GM18507 (cell line): ENCODE measurements around the gene NLN.
"Not testable (repeated sequence)": the region's sequence is repeated elsewhere in the genome, so short reads cannot be mapped to it uniquely, and the experiment has no call there.

ENCODE experiments used
- DNase-seq: peaks from one replicate; pipeline ENCODE4 v3.0.0; 2011; ENCODE audit warnings: low read depth; ENCODE audit not compliant: insufficient read length; ENCODE audit errors: extremely low spot score
- FAIRE-seq: peaks from 2 replicates; lab custom pipeline; 2011; peaks lifted over from hg19 to GRCh38; lab: Jason Lieb, UNC

Gene NLN

DNA sequence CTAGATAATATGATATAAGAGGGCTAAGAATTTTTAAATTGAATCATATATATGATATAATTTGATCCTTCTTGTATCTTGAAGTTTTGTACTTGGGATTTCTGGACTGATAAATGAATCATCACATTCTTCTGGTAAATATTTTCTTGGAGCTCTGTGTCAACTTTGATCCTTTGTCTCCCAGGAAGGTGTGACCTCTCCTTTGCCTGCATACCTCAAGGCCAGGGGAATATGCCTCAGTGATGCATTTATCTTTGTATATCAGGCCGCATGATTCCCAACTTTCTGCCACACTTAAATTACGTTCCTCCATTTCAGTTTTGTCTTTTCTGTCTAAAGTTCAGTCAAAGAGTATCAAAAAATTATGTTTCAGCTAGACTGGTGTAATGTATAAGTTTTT is 101.2 kb downstream of the NLN start:
- DNase-seq (no peak), FAIRE-seq (no peak)

DNA sequence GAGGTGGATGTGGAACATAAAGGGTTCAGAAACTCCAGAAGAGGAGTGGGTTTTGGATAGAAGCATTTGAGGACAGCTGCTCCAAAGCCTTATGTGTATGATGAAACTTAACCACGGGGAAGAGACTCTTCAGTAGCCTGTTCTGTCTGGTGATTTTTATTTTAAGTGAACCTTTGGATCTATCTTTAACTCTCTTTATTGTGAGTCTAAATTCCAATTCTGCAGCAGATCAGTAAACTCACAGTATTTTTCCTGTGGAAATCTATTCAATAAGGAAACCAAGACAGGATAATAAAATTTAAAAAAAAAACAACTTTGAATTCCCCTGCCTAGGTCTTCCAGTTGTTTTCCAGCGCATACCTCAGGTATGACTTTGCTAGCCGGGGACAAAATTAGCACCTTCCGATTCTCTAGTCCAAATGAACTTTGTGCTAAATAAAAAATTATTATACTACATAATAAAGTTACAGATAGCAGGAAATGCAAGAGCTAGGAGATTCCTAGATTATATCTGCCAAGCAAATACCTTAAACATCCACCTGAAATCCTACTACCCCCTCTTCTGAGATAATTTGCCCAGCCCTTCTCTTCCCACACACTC is 101.9 kb downstream of the NLN start:
- DNase-seq (no peak), FAIRE-seq (no peak)

DNA sequence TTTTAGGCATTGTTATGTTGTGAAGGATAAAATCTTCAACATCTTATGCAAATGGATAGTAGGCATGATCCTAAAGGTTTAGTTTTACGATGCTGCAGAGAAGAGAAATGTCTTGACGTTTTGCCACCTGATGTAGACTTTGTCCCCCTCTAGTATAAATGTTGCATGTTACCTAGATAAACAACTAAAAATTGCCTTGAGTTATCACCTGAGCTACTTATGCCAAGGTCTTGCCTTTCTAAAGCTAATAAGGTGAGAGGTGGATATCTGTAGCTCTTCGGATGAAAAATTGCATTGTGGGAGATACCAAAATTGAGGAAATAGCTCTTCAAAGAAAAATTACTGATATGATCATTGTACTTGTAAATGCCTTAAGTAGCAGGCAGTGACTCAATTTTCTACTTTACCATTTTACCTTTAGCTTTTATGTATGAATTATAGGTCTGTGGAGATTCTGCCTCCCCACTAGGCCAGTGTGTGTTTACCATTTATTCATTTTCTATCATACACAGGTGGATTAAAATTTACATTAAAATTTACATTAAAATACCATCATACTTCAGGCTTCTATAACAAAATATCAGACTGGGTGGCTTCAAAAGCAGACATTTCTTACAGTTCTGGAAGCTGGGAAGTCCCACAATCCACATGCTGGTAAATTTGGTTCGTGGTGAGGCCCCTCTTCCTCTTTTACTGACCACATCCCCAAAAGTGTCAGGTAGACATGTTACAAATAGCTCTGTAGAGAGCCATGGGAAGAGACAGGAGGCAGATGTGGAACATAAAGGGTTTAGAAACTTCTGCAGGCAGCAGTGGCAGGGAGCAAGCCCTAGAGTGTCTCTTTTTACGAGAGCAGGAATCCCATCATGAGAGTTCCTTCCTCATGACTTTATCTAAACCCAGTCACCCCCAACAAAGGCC is 103.7 kb downstream of the NLN start:
- peak; percentile 5 for DNase-seq
- FAIRE-seq = peak; percentile 89

DNA sequence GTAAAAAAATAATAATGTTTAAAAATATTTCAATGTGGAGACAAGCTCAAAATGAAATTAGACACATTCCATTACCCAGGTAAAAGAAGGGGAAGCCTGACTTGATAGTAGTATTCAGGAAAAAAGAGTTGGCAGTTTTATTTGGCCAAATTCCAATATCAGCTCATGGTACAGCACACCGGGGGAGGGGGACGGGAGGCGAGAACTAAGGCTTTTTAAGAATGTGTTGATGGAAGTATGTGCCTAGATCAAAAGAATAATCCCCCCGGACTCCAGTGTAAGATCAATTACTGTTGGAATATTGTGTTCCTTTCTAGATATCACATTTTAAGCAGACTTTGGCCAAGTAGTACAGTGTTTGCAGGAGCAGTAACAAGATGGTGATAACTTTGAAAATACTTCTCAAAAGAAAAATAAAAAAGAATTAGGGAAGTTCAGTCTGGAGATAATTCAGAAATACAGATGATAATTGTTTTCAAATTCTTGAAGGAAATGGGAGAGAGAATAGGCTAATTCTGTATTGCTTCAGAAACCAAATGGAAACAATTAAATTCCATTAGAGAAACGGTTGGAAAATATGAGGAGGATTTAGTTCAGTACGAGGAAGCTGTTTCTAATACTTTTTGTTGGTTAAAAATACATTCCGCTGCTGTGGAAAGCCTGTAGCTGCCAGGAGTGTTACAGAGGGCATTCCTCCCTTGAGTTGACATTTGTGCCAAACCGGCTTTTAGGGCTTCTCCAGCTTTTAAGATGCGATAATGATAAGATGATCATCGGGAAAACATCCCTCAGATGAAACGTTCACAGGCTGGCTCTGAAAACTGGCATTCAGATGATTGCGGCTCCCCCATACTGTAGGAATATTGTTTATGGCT is 106.3 kb downstream of the NLN start:
- no peak for FAIRE-seq
- DNase-seq = no peak

DNA sequence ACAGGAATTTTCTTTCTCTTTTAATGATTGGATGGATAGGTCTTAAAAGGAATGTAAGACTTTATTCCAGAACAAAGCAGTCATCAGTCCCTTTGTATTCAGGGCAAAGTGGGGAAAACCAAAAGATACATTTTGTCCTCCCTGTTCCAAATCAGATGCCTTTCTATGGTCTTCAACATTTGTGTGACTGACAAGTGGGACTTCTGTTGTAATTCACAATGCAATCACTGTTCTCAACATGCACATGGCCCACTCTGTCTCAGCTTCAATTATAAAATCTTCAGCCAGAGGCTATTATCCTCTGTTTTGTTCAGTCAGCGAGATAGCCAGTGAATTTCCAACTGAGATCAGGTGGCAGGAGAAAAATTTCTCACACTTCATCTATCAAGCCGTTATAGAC is 108.9 kb downstream of the NLN start:
- FAIRE-seq (no peak), DNase-seq (no peak)

DNA sequence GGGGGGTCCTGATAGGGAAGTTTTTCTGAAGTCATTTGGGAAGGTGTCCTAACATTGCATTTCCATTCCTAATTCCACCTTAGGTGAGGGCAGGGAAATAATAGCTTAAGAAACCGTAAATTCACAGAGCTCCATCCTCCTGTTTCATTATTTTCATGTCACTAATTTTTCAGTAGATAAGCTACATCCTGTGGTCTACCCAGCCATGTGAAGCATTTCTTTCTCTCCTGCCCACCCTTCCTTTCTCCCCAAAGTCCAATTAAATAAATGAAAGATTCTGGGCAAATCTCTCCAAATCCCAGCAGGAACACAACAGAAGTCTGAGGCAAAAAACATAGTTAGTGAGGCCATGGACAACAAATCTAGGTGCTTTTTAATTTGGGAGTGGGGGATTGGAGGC is 109.3 kb downstream of the NLN start:
- DNase-seq = no peak

DNA sequence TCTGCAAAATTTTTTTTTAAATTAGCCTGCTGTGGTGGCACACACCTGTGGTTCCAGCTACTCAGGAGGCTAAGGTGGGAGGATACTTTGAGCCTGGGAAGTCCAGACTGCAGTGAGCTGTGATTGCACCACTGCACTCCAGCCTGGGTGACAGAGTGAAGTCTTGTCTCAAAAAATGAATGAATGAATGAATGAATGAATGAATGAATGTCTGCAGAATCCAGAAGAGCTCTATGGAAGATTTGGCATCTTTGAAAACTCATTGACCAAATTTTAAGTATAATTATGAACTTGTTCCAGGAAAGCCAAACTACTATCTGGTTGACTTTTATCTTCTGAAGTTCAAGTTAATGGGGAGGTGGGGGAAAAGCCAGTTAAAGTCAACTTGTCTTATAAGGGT is 110.1 kb downstream of the NLN start:
- DNase-seq = no peak
- FAIRE-seq = no peak

More for the DNA sequence above, 109.3 kb downstream of the NLN start:
- FAIRE-seq = no peak

DNA sequence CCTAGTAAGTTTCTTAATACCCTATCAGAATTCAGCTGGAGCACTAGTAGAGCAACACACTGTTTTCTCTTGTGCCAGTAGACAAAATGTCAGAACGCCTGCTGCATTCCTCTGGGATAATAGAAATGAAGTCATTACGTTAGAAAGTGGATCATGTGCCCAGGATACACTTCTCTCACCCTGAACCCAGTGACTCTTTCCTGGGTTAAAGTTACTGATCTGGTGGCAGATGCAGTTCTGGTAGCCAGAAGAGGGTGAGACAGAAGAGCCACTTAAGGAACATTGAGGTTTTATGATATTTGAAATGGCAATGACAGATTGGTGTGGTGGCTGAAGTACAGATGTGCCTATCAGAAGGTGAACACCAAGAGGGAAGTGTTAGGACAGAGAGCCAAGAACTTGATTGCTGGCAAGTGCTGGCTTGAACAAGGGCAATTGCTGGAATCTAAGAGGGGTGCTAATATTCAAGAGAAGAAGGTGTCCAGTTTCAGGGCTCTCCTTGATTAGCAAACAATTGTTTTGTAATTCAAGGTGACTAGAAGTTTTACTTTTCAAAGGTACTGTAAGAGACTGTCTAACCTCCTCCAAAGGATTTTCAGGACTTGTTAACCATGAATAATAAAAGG is 110.7 kb downstream of the NLN start:
- FAIRE-seq = no peak
- DNase-seq = no peak

DNA sequence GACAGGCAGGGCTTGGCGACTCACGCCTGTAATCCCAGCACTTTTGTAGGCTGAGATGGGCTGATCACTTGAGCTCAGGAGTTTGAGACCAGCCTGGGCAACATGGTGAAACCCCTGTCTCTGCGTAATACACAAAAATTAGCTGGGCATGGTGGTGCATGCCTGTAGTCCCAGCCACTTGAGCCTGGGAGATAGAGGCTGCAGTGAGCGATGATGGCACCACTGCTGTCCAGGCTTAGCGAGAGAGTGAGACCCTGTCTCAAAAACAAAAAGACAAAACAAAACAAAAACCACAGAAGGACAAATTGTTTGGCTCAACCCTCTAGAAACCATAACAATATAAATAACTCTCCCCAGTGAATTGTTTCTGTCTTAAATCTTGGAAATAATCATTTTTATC is 111.8 kb downstream of the NLN start:
- no peak for DNase-seq
- FAIRE-seq = no peak

DNA sequence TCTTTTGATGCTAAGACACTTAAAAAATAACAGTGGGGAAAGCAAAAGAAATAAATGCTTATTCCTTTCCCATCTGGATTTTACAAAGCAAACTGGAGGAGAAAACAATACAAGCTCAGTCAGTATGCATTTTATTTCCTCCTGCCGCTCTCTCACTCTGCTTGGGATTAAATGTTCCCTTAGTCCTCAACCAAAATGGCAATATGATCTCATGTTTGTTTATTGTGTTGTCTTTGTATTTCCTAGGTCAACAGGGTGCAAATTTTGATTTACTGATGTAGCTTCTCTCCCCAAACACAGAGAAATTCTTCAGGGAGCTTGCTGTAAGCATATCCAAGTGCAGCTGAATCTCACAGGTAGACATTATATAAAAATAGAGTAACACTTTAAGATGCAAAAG is 112.3 kb downstream of the NLN start:
- no peak for FAIRE-seq
- no peak for DNase-seq

DNA sequence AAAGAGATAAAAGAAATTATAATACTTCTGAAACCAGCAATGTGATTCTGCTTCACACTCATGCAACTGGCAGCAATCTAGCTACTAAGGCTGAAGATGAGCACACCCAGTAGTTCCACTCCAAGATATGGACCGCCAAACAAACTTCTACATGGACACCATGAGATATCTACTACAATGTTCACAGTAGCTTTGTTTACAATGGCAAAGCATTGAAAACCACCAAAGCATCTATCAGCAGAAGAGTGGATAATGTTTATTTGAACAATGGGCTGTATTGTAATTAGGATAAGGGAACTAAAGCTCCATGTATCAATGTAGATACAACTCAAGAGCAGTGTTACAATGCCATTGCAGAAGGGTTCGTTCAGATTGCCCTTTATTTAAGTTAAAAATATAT is 113.2 kb downstream of the NLN start:
- FAIRE-seq (no peak), DNase-seq (no peak)

DNA sequence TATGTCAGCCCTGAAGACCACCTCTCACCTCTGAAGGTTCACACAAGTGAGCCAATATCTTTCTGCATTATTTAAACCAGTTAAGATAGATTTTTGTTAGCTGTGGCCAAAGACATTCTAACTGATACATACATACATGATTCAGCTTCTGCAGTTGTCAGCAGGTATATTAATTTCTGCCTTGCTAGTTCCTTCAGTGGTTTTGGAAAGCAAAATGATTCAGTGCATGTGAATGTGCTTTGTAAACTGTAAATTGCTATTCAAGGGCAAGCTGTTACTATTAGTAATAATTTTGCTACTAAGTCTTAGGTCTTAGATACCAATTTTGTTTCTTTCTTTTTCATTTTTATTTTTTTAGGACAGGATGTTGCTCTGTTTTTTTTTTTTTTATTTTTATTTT is 115.1 kb downstream of the NLN start:
- DNase-seq = no peak
- no peak for FAIRE-seq

DNA sequence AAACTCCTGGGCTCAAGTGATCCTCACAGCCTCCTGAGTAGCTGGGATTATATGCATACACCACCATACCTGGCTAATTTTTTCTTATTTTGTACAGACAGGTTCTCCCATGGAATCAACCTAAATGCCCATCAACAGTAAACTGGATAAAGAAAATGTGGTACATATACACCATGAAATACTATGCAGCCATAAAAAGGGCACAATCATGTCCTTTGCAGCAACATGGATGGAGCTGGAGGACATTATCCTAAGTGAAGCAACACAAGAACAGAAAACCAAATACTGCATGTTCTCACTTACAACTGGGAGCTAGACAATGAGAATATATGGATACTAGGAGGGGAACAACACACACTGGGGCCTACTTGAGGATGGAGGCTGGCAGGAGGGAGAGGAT is 117.2 kb downstream of the NLN start:
- FAIRE-seq, DNase-seq: not testable (repeated sequence)

DNA sequence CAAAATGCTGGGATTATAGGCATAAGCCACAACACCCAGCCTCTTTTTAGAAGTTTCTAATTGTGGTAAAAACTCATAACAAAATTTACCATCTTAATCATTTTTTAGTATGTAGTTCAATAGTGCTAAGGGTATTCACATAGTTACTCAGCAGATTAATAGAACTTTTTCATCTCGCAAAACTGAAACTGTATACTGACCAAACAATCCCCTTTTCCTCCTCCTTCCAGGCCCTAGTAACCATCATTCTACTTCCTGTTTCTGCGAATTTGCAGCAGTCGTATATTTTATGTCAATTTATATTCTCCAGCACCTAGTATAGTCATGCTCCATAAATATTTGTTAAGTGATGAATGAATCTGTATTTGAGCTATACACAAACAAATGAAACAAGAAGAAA is 118.1 kb downstream of the NLN start:
- FAIRE-seq (no peak), DNase-seq (no peak)

DNA sequence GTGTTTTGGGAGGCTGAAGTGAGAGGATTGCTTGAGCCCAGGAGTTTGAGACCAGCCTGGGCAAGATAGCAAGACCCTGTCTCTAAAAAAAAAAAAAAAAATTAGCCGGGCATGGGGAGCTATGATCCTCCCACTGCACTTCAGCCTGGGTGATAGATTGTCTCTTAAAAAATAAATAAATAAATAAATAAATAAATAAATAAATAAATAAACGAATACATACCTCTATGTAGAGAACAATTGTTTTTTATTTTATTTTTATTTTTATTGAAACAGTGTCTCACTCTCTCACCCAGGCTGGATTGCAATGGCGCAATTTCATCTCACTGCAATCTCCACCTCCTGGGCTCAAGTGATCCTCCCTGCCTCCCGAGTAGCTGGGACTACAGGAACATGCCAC is 122.8 kb downstream of the NLN start:
- not testable (repeated sequence) for DNase-seq, FAIRE-seq

DNA sequence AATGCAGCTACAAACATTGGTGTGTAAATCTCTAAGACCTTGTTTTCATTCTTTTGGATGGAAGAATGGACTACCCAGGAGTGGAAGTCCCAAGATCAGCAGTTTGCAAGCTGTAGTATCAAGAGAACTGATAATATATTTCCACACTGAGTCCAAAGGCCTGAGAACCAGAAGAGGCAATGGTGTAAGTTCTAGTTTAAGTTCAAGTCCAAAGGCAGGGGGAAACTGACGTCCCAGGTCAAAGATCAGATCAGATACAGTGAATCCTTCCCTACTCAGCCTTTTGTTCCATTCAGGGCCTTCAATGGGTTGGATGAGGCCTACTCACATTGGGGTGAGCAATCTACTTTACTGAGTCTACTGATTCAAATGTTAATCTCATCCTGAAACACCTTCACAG is 124.1 kb downstream of the NLN start:
- DNase-seq (no peak), FAIRE-seq (no peak)

DNA sequence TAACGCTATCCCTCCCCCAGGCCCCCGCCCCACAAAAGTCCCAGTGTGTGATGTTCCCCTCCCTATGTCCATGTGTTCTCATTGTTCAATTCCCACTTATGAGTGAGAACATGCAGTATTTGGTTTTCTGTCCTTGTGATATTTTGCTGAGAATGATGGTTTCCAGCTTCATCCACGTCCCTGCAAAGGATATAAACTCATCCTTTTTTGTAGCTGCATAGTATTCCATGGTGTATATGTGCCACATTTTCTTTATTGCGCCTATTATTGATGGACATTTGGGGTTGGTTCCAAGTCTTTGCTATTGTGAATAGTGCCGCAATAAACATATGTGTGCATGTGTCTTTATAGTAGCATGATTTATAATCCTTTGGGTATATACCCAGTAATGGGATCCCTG is 125.0 kb downstream of the NLN start:
- not testable (repeated sequence) for FAIRE-seq, DNase-seq

DNA sequence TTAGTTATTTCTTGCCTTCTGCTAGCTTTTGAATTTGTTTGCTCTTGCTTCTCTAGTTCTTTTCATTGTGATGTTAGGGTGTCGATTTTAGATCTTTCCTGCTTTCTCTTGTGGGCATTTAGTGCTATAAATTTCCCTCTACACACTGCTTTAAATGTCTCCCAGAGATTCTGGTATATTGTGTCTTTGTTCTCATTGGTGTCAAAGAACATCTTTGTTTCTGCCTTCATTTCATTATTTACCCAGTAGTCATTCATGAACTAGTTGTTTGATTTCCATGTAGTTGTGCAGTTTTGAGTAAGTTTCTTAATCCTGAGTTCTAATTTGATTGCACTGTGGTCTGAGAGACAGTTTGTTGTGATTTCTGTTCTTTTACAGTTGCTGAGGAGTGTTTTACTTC is 127.9 kb downstream of the NLN start:
- FAIRE-seq, DNase-seq: not testable (repeated sequence)

DNA sequence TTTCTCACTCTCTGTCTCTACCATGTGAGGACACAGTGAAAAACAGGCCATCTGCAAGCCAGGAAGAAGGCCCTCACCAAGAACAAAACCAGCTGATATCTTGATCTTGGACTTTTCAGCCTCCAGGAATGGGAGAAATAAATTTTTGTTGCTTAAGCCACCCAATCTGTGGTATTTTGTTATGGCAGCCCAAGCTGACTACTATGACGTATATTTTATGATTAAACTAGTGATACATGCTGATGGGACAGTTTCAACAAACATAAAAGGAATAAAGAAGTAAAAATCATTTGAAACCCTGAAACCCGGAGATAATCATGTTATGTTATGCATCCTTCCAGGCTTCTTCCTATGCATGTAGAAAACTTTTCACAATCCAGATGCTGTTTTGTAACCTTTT is 132.9 kb downstream of the NLN start:
- no peak for DNase-seq
- FAIRE-seq = no peak
